ENCODE measurements around the gene ITGAE.

The ITGAE gene

DNA sequence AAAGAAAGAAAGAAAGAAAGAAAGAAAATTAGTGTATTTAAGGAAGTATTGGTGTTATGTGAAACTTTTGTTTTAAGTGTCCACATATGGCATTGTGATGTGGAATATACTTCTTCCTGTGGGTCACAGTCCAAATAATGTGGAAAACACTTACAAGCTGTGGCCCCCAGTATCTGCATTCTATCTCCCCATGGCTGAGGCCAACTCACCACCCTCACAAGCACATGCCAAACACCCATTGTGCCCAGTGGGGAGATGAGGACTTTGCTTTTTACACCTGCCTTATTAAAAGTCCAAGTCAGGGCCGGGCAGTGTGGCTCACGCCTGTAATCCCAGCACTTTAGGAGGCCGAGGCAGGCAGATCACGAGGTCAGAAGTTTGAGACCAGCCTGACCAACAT is 101.0 kb downstream of the ITGAE start:
- Histone ChIP-seq H3K27me3 (ENCODE audit: control insufficient read depth in 1 of 2, insufficient read depth in 2 of 2, low read length in 2 of 2) (peaks cover 5 to 11% of the 10 kb centered on the region in 2 donors), H3K4me3 (ENCODE audit: low read depth in 1 of 2, low read length in 2 of 2) (no peak overlapping the region), H3K9me3 (ENCODE audit: control insufficient read depth in 1 of 2, low read length in 2 of 2) (no peaks in the 10 kb centered on the region), H3K4me1 (ENCODE audit: control insufficient read depth in 1 of 2, insufficient read depth in 2 of 2, low read length in 2 of 2) (peaks cover 0 to 7% of the 10 kb centered on the region in 2 donors), H3K27ac (ENCODE audit: low read depth, low read length) (no peak overlapping the region), H3K36me3 (ENCODE audit: control insufficient read depth in 1 of 2, insufficient read depth in 2 of 2, low read length in 2 of 2) (no peaks in the 10 kb centered on the region), H3K9ac (ENCODE audit: low read depth in 1 of 2, low read length in 2 of 2) (no peak overlapping the region)

DNA sequence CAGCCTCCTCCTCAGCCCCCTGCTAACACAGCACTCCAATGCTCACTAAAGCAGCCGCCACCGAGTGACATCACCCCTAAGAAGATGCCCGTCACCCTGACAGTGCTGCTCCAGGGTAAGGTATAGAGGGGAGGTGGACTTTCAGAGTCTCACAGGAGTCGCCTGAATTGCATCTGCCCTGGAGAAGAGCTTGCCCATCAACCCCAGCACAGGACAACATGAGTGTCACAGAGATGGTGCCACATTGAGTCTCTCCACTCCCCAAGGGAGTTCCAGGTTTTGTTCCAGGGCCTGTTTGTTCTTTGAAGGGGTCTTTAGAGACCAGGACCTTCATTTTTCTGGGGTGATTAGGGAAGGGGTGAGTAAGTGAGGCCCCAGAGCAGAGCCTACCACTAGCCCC is 102.8 kb downstream of the ITGAE start:
- H3K4me3 ChIP-seq (ENCODE audit: low read depth in 1 of 2, low read length in 2 of 2) = no peak overlapping the region
- no peak overlapping the region for H3K9ac ChIP-seq (ENCODE audit: low read depth in 1 of 2, low read length in 2 of 2)

DNA sequence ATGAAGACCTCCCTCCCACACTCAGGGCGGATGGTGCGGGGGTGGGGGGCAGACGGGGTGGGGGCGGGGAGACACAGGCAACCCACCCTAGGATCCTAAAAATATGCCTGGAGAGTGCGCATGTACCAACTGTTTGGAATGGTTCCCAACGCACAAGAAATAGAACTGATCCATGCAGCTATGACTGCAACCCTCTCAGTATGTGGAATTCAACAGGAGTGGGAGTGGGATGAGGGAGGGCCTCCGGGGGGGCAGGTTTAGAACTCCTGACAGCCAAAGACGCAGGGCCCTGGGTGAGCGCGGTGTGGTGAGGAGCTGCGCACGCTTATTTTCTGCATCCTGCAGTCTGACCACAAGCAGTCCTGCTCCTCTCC is 103.9 kb downstream of the ITGAE start:
- Histone ChIP-seq H3K27ac (ENCODE audit: low read depth, low read length) (no peak overlapping the region), H3K4me1 (ENCODE audit: control insufficient read depth in 1 of 2, insufficient read depth in 2 of 2, low read length in 2 of 2) (peaks cover 0 to 7% of the 10 kb centered on the region in 2 donors), H3K4me3 (ENCODE audit: low read depth in 1 of 2, low read length in 2 of 2) (no peak overlapping the region), H3K9me3 (ENCODE audit: control insufficient read depth in 1 of 2, low read length in 2 of 2) (no peaks in the 10 kb centered on the region), H3K27me3 (ENCODE audit: control insufficient read depth in 1 of 2, insufficient read depth in 2 of 2, low read length in 2 of 2) (peaks cover 11 to 15% of the 10 kb centered on the region in 2 donors), H3K9ac (ENCODE audit: low read depth in 1 of 2, low read length in 2 of 2) (no peak overlapping the region), H3K36me3 (ENCODE audit: control insufficient read depth in 1 of 2, insufficient read depth in 2 of 2, low read length in 2 of 2) (no peaks in the 10 kb centered on the region)

More for the DNA sequence above, 102.8 kb downstream of the ITGAE start:
- no peaks in the 10 kb centered on the region for H3K36me3 ChIP-seq (ENCODE audit: control insufficient read depth in 1 of 2, insufficient read depth in 2 of 2, low read length in 2 of 2)
- H3K27me3 ChIP-seq (ENCODE audit: control insufficient read depth in 1 of 2, insufficient read depth in 2 of 2, low read length in 2 of 2) = peaks cover 11 to 15% of the 10 kb centered on the region in 2 donors
- no peaks in the 10 kb centered on the region for H3K9me3 ChIP-seq (ENCODE audit: control insufficient read depth in 1 of 2, low read length in 2 of 2)
- H3K27ac ChIP-seq (ENCODE audit: low read depth, low read length) = no peak overlapping the region
- peaks cover 0 to 7% of the 10 kb centered on the region in 2 donors for H3K4me1 ChIP-seq (ENCODE audit: control insufficient read depth in 1 of 2, insufficient read depth in 2 of 2, low read length in 2 of 2)

DNA sequence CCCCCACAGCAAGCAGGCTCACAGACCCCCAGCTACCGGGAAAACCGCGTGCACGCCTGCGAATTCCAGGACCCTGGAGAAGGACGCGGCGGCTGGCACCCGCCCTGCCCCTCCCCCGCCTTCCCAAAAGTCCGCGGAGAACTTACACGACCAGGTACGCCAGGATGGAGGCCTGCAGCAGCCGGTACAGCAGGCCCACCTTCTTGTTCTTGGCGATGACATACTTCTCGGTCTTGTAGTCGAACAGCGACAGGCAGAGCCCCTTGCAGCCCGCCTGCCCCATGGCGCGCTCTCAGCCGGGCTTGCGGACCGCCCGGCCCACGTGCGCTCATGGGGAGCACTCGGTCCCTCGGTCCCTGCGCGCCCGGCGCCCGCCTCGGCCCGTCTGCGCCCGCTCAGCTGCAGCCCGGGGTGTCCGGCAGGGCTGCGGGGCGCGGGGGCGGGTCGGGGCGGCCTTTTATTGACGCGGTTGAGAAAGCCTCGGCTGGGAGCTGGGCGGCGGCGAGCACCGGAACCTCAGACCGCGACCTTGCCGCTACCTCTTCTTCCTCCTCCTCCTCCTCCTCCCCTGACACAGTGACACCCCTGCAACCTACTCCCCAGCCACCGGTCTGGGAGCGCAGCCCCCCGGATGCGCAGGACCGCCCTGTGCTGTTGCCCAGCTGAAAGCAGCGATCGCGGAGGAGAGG is 105.1 kb downstream of the ITGAE start, which contains the start of gene P2RX5:
Gene P2RX5, minus strand, starts transcription at position 433 of the 689 bp plus-strand sequence. Its CDS starts 150 bp downstream, at position 283.
- Histone ChIP-seq H3K27me3 (ENCODE audit: control insufficient read depth in 1 of 2, insufficient read depth in 2 of 2, low read length in 2 of 2) (peaks cover 11 to 15% of the 10 kb centered on the region in 2 donors), H3K4me3 (ENCODE audit: low read depth in 1 of 2, low read length in 2 of 2) (peak within 1 kb of the TSS; percentile 62 to 71), H3K4me1 (ENCODE audit: control insufficient read depth in 1 of 2, insufficient read depth in 2 of 2, low read length in 2 of 2) (peaks cover 0 to 7% of the 10 kb centered on the region in 2 donors), H3K27ac (ENCODE audit: low read depth, low read length) (no peak within 1 kb of the TSS), H3K9ac (ENCODE audit: low read depth in 1 of 2, low read length in 2 of 2) (peak within 1 kb of the TSS; percentile 18), H3K9me3 (ENCODE audit: control insufficient read depth in 1 of 2, low read length in 2 of 2) (no peaks in the 10 kb centered on the region), H3K36me3 (ENCODE audit: control insufficient read depth in 1 of 2, insufficient read depth in 2 of 2, low read length in 2 of 2) (no peaks in the 10 kb centered on the region)

DNA sequence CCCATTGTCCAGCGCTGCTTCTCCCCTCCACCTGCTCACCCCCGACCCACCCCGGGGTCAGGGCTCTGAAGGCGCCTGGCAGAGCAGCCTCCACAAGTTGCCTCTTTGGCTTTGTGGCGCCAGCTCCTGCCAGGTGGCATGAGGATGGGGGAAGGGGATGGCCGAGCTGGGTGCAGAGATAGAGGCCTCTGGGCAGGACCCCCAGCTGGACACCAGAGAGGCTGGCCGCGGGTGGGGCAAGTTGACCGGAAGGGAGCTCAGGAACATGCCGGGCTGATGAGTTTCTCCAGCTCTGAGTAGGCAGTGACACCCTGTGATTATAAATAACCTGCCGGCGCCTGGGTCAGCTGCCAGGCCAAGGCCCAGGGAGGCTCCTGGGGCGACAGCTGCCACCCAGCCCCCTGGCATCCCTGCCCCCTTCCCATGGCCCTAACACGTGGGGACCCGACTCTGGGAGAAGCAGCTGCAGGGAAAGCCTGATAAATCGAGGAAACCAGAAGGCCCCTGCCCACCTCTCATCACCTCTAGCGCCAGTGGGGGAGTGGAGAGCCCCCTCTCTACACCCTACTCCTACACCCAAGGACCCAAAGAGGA is 105.8 kb downstream of the ITGAE start:
- peak overlapping the region; percentile 18 for H3K9ac ChIP-seq (ENCODE audit: low read depth in 1 of 2, low read length in 2 of 2)
- peaks cover 11 to 15% of the 10 kb centered on the region in 2 donors for H3K27me3 ChIP-seq (ENCODE audit: control insufficient read depth in 1 of 2, insufficient read depth in 2 of 2, low read length in 2 of 2)
- H3K27ac ChIP-seq (ENCODE audit: low read depth, low read length) = no peak overlapping the region
- H3K9me3 ChIP-seq (ENCODE audit: control insufficient read depth in 1 of 2, low read length in 2 of 2) = no peaks in the 10 kb centered on the region
- H3K36me3 ChIP-seq (ENCODE audit: control insufficient read depth in 1 of 2, insufficient read depth in 2 of 2, low read length in 2 of 2) = no peaks in the 10 kb centered on the region
- peak overlapping the region; percentile 62 to 71 for H3K4me3 ChIP-seq (ENCODE audit: low read depth in 1 of 2, low read length in 2 of 2)
- peaks cover 0 to 7% of the 10 kb centered on the region in 2 donors for H3K4me1 ChIP-seq (ENCODE audit: control insufficient read depth in 1 of 2, insufficient read depth in 2 of 2, low read length in 2 of 2)

DNA sequence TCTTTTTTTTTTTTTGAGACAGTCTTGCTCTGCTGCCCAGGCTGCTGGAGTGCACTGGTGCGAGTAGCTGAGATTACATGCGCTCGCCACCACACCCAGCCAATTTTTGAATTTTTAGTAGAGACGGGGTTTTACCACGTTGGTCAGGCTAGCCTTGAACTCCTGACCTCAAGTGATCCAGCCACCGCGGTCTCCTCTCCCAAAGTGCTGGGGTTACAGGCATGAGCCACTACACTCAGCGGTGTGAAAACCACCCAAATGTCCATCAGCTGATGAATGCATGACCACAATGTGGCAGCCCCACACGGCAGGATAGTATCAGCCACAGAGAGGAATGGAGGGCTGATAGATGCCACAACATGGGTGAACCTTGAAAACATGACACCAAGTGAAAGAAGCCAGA is 107.2 kb downstream of the ITGAE start:
- Histone ChIP-seq H3K4me3 (ENCODE audit: low read depth in 1 of 2, low read length in 2 of 2) (no peak overlapping the region), H3K27ac (ENCODE audit: low read depth, low read length) (no peak overlapping the region), H3K4me1 (ENCODE audit: control insufficient read depth in 1 of 2, insufficient read depth in 2 of 2, low read length in 2 of 2) (peaks cover 0 to 7% of the 10 kb centered on the region in 2 donors), H3K9ac (ENCODE audit: low read depth in 1 of 2, low read length in 2 of 2) (no peak overlapping the region), H3K27me3 (ENCODE audit: control insufficient read depth in 1 of 2, insufficient read depth in 2 of 2, low read length in 2 of 2) (peaks cover 11 to 15% of the 10 kb centered on the region in 2 donors), H3K9me3 (ENCODE audit: control insufficient read depth in 1 of 2, low read length in 2 of 2) (no peaks in the 10 kb centered on the region), H3K36me3 (ENCODE audit: control insufficient read depth in 1 of 2, insufficient read depth in 2 of 2, low read length in 2 of 2) (no peaks in the 10 kb centered on the region)

DNA sequence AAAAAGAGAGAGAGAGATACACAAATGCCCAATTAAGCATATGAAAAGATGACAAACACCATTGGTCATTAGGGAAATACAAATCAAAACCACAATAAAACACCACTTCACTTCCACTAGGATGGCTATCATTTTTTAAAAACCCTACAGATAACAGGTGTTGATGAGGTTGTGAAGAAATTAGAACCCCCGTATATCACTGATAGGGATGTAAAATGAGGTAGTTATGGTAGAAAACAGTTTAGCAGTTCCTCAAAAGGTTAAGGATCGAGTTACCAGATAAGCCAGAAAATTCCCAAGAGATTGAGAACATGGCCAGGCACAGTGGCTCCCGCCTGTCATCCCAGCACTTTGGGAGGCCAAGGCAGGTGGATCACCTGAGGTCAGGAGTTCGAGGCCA is 107.8 kb downstream of the ITGAE start:
- Histone ChIP-seq H3K27me3 (ENCODE audit: control insufficient read depth in 1 of 2, insufficient read depth in 2 of 2, low read length in 2 of 2) (peaks cover 11 to 15% of the 10 kb centered on the region in 2 donors), H3K4me3 (ENCODE audit: low read depth in 1 of 2, low read length in 2 of 2) (no peak overlapping the region), H3K36me3 (ENCODE audit: control insufficient read depth in 1 of 2, insufficient read depth in 2 of 2, low read length in 2 of 2) (no peaks in the 10 kb centered on the region), H3K9me3 (ENCODE audit: control insufficient read depth in 1 of 2, low read length in 2 of 2) (no peaks in the 10 kb centered on the region), H3K9ac (ENCODE audit: low read depth in 1 of 2, low read length in 2 of 2) (no peak overlapping the region), H3K4me1 (ENCODE audit: control insufficient read depth in 1 of 2, insufficient read depth in 2 of 2, low read length in 2 of 2) (peaks cover 0 to 7% of the 10 kb centered on the region in 2 donors), H3K27ac (ENCODE audit: low read depth, low read length) (no peak overlapping the region)

DNA sequence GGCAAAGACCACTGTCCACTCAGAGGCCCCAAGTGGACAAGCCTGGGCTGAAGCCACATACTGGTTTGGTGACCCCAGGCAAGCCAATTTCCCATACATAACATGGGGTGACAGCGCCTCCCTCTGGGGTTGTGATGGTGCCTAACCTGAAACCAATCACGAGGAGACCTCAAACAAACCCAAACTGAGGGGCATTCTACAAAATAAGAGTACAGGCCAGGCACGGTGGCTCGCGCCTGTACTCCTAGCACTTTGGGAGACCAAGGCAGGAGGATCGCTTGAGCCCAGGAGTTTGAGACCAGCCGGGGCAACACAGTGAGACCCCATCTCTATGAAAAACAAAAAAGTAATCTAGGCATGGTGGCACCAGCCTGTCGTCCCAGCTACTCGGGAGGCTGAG is 108.6 kb downstream of the ITGAE start:
- Histone ChIP-seq H3K4me3 (ENCODE audit: low read depth in 1 of 2, low read length in 2 of 2) (no peak overlapping the region), H3K4me1 (ENCODE audit: control insufficient read depth in 1 of 2, insufficient read depth in 2 of 2, low read length in 2 of 2) (peaks cover 0 to 7% of the 10 kb centered on the region in 2 donors), H3K9me3 (ENCODE audit: control insufficient read depth in 1 of 2, low read length in 2 of 2) (no peaks in the 10 kb centered on the region), H3K27ac (ENCODE audit: low read depth, low read length) (no peak overlapping the region), H3K27me3 (ENCODE audit: control insufficient read depth in 1 of 2, insufficient read depth in 2 of 2, low read length in 2 of 2) (peaks cover 11 to 14% of the 10 kb centered on the region in 2 donors), H3K36me3 (ENCODE audit: control insufficient read depth in 1 of 2, insufficient read depth in 2 of 2, low read length in 2 of 2) (no peaks in the 10 kb centered on the region), H3K9ac (ENCODE audit: low read depth in 1 of 2, low read length in 2 of 2) (no peak overlapping the region)

DNA sequence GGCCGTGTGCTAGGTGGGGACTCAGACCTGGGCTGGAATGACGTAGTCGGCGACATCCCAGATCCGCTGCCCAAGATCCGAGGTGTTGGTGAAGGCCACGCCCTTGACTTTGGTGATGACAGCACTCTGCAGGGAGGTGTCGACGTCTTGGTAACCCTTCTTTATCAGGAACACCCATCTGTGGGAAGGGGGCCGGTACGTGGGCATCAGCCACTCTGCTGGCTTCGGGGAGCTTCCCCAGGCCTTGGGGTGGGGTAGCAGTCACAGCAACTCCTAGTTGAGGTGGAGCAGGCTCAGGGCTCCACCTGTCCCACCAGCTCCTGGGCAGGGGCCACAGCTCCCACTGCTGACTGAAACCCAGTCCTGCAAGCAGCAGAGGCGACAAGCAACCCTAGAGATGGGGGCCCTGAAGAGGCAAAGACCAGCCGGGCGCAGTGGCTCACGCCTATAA is 109.3 kb downstream of the ITGAE start:
- peaks cover 11 to 12% of the 10 kb centered on the region in 2 donors for H3K27me3 ChIP-seq (ENCODE audit: control insufficient read depth in 1 of 2, insufficient read depth in 2 of 2, low read length in 2 of 2)
- H3K27ac ChIP-seq (ENCODE audit: low read depth, low read length) = no peak overlapping the region
- no peak overlapping the region for H3K4me3 ChIP-seq (ENCODE audit: low read depth in 1 of 2, low read length in 2 of 2)
- no peaks in the 10 kb centered on the region for H3K9me3 ChIP-seq (ENCODE audit: control insufficient read depth in 1 of 2, low read length in 2 of 2)
- peaks cover 0 to 7% of the 10 kb centered on the region in 2 donors for H3K4me1 ChIP-seq (ENCODE audit: control insufficient read depth in 1 of 2, insufficient read depth in 2 of 2, low read length in 2 of 2)
- H3K9ac ChIP-seq (ENCODE audit: low read depth in 1 of 2, low read length in 2 of 2) = no peak overlapping the region
- H3K36me3 ChIP-seq (ENCODE audit: control insufficient read depth in 1 of 2, insufficient read depth in 2 of 2, low read length in 2 of 2) = no peaks in the 10 kb centered on the region

DNA sequence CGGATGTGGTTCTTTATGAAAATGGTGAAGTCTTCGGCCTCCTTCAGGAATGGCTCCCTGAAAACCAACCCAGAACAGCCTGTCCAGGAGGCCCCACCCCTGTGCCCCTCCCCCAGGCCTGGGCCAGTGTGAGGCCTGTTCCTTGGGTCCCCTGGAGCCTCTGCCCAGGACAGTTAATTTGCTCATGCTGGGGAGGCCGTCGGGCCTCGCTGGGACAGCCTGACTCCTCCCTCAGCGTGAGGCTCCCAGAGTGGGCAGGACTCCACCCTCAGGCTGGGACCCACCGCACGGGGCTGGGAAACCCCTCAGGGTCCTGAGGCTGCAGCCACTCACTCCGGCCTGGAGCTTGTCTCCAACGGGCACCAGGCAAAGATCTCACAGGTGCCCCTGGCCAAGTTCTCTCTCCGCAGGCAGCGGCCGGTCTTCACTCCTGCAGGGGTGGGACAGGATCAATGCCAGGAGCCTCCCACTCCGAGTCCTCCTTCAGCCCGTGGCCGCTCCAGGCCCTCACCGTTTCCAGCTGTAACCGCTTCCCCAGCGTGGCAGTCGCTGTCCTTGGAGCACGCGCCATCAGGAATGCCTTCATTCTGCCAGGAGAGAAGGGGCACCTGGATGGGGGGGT is 110.8 kb downstream of the ITGAE start:
- peaks cover 6 to 9% of the 10 kb centered on the region in 2 donors for H3K27me3 ChIP-seq (ENCODE audit: control insufficient read depth in 1 of 2, insufficient read depth in 2 of 2, low read length in 2 of 2)

More for the DNA sequence above, 110.8 kb downstream of the ITGAE start:
- H3K27ac ChIP-seq (ENCODE audit: low read depth, low read length) = no peak overlapping the region
- peaks cover 0 to under 1% of the 10 kb centered on the region in 2 donors for H3K4me1 ChIP-seq (ENCODE audit: control insufficient read depth in 1 of 2, insufficient read depth in 2 of 2, low read length in 2 of 2)
- H3K9ac ChIP-seq (ENCODE audit: low read depth in 1 of 2, low read length in 2 of 2) = no peak overlapping the region
- H3K9me3 ChIP-seq (ENCODE audit: control insufficient read depth in 1 of 2, low read length in 2 of 2) = no peaks in the 10 kb centered on the region
- no peaks in the 10 kb centered on the region for H3K36me3 ChIP-seq (ENCODE audit: control insufficient read depth in 1 of 2, insufficient read depth in 2 of 2, low read length in 2 of 2)
- H3K4me3 ChIP-seq (ENCODE audit: low read depth in 1 of 2, low read length in 2 of 2) = no peak overlapping the region
